Stimulated activated CD4-positive, alpha-beta T cell treated with anti-CD3 and anti-CD28 coated beads, Interleukin-1b, Interleukin-23, amount 100 ng/mL, for 24 hours (primary cell): Measurements from ENCODE around the gene CAMK4.
"Not testable (repeated sequence)": the region's sequence is repeated elsewhere in the genome, so short reads cannot be mapped to it uniquely, and the experiment has no call there.

Source experiments
- DNase-seq, 4 experiments: peaks; one replicate each; pipeline ENCODE4 v3.0.0-alpha.2; 2020; ENCODE audit warnings: low read depth in 4 of 4, low spot score in 1 of 4

The CAMK4 gene

GRCh38 chr5:111308951-111309350 is 84.8 kb downstream of the CAMK4 start:
- DNase-seq: no peak

- no peak for DNase-seq
Observed at GRCh38 chr5:111309384-111309783, 85.2 kb downstream of the CAMK4 start.

GRCh38 chr5:111310711-111311620 is 86.8 kb downstream of the CAMK4 start:
- DNase-seq: no peak

GRCh38 chr5:111311666-111312065 is 87.5 kb downstream of the CAMK4 start:
- no peak for DNase-seq

GRCh38 chr5:111313017-111313724 is 89.0 kb downstream of the CAMK4 start:
- no peak for DNase-seq

GRCh38 chr5:111320953-111321352 is 96.8 kb downstream of the CAMK4 start:
- DNase-seq: no peak

- no peak for DNase-seq
Observed at GRCh38 chr5:111321376-111321775, 97.2 kb downstream of the CAMK4 start.

DNA sequence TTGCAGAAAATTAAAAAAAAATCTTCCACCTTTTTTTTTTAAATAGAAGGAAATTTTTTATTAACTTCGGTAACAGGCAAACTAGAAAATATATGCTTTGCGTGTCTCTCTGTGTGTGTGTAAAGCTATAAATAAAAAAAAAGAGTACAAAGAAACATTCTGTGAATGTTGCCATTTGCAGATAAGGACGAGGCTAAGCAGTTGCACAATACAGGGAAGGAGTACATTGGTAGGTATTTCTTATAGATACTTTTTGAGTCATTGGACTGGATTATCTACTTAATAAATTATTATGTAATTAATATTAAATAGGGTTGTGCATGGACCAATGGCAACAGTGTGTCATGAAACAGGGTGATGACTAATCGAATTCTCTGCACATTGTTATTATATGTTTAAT is 102.4 kb downstream of the CAMK4 start:
- no peak for DNase-seq

- no peak for DNase-seq
Observed at GRCh38 chr5:111337133-111337532, 112.9 kb downstream of the CAMK4 start.

DNA sequence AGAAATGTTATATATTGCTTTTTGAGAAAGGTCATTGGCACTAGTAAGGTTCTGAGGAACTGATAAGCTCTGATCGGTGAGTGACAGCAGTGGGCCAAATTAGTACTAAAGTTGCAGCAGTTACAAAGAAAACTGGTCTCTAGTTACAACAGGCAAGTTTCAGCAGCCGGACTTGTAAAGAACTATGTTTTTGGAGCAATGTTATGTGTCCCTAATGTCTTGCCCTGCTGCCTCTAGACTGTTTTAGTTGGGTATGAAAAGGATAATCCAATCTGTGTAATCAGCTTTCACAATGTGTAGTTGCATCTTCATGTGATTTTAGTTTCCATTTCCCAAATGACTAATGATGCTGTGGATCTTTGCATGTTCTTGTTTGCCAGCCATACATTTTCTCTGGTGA is 113.5 kb downstream of the CAMK4 start:
- no peak for DNase-seq

GRCh38 chr5:111345731-111346130 is 121.5 kb downstream of the CAMK4 start:
- DNase-seq: no peak

GRCh38 chr5:111347021-111347420 is 122.8 kb downstream of the CAMK4 start:
- no peak for DNase-seq

DNA sequence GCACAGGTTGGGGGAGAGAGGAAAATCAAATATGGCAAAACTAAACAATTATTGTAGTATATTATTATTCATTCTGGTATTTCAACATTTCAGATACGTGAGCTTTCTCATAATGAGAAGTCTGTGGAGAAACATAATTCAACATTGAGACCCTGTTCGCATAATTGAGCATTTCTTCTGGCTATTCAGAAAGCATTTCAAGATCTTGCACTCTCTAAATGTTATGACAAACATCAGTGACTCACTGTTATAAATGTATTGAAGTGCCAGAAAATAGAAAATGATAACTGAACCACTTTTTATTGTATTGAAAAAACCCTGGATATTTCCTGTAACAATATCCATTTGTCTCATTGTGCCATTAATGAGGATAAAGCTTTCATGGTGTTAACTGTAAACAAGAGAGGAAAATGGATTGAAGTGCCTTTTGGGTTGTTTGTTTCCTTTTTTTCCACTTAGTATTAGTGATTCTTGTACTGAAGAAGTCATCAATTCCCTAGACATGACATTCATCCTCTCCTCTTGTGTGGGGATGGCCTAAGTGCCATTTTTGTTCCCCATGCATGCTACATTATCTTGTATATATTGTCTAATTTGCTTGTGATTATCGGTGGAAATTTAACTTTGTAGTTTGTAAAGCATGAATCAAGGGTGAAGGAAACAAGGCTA is 124.6 kb downstream of the CAMK4 start:
- no peak for DNase-seq

DNA sequence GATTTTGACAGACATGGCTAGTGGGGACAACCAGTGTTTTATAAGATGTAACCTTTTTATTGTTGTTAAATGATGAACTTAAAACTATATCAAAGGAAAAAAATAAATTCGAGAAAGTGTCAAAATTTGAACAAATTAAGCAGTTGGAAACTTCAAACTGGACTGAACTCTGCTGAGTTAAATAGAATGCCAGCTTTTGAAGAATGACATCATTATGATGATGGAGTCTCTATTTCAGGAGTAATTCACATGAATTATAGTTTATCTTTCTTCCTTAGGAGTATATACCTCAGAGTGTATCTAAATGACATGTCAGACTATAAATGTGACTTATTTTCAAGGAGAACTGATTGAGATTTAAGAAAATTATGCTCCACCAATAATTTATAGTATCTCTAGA is 125.2 kb downstream of the CAMK4 start:
- DNase-seq: no peak

DNA sequence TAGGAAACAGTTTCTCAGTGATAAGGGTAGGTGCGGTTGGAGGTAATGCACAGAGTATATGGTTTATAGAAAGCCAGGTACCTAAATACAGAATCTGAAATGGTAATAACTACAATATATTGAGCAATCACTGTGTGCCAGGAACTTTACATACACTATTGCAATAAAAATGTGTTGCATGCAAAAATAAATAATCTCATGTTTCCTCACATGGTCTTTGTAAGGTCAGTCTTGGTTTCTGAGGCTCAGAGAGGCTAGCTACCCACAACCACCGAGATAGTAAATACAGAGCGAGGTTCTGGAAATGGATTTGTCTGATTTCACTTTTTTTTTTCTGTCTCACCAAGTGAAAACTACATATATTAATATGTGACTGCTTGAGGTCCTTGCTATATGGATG is 128.9 kb downstream of the CAMK4 start:
- no peak for DNase-seq

- not testable (repeated sequence) for DNase-seq
Observed at GRCh38 chr5:111358726-111359125, 134.5 kb downstream of the CAMK4 start.

DNA sequence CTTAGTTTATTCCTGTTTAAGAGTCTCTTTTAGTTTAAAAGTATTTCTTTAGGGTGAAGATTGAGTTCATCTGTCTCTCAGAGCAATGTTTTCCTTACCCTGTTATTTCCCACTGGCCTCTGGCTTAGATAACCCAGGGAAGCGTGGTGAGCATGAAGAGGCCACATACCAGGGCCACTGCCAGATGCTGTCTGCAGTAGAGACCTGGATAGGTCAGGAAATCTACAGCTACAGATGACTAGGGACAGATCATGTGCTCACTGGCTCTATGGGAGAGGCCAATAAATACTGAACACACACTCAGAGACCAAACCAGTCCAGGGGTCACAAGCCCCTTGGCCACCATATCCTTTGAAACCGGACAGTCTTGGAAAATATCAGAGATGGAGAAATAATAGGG is 136.0 kb downstream of the CAMK4 start:
- no peak for DNase-seq

GRCh38 chr5:111364992-111365391 is 140.8 kb downstream of the CAMK4 start:
- DNase-seq: no peak

DNA sequence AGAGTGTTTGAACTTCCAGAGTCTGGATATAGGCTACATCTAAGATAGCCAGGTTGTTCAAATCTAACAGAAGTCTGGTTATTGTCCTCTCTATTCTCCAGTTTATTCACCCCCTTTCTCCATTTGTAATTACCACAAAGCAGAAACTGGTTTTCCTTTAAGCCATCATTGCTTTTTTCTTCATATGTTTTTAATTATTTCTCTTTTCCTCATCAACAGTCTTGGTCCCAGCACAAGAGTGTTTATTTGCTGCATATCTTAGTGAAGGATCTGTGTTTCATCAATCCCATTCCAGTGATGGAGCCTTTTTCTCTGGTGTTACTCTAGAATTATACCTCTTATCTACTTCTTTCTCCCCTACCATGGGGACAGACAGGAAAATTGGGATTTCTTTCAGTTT is 142.2 kb downstream of the CAMK4 start:
- DNase-seq: no peak

DNA sequence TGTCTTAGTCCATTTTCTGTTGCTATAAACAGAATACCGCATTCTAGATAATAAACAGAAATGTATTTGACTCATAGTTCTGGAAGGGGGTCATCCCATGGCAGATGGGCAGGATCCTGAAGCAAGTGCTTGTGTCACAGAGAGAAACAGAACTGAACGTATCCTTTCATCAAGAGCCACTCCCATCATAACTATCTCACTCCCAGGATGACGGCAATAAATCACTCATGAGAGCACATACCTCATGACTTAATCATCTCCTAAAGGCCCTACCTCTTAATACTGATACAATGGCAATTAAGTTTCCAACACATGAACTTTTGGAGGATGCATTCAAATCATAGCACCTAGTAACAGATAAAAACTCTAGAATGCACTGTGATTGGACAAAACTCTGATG is 142.9 kb downstream of the CAMK4 start:
- DNase-seq: no peak

GRCh38 chr5:111372799-111373198 is 148.6 kb downstream of the CAMK4 start:
- DNase-seq: no peak

- DNase-seq: no peak
Observed at GRCh38 chr5:111374380-111374779, 150.2 kb downstream of the CAMK4 start.
